Measurements from ENCODE around the gene RPS6KA2. TPM values are rescaled to one million over a fixed set of nuclear protein-coding genes. Genes with fewer than 3 reads are reported as not detected.

Gene RPS6KA2
- total RNA-seq, 3 donors from 2014 or later, result 23.7 to 124 (median 56.4) TPM

DNA sequence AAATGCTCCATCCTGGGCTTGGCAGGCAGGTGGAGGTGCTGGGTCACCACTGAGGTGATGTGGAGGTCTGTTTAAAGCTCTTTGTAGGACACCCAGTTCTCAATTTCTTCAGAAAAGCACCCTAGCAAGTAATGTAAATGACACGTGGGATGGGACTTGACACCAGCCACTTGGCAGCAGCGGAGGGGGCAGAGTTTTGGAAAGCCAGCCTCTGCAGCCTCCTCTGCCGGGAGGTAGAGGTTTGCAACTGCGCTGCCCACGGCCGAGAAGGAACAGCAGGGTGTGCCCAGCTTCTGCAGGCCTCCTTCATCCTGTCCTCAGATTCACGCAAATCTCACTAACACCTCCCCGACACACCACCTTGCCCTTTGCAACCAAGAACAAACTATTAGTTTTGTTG lies 117.9 kb downstream of the RPS6KA2 start:
- TF ChIP-seq POLR2A (IDR thresholded peaks at IDR 0.05), result no peak
- TF ChIP-seq, protein P1, sequence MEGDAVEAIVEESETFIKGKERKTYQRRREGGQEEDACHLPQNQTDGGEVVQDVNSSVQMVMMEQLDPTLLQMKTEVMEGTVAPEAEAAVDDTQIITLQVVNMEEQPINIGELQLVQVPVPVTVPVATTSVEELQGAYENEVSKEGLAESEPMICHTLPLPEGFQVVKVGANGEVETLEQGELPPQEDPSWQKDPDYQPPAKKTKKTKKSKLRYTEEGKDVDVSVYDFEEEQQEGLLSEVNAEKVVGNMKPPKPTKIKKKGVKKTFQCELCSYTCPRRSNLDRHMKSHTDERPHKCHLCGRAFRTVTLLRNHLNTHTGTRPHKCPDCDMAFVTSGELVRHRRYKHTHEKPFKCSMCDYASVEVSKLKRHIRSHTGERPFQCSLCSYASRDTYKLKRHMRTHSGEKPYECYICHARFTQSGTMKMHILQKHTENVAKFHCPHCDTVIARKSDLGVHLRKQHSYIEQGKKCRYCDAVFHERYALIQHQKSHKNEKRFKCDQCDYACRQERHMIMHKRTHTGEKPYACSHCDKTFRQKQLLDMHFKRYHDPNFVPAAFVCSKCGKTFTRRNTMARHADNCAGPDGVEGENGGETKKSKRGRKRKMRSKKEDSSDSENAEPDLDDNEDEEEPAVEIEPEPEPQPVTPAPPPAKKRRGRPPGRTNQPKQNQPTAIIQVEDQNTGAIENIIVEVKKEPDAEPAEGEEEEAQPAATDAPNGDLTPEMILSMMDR (IDR thresholded peaks at IDR 0.05), result no peak
- TF ChIP-seq POLR2AphosphoS5 (IDR thresholded peaks at IDR 0.05), result no peak
- intact Hi-C loops (cut with DNase I; ENCODE audit: low total_unique reads), result loop anchor here (10.0 kb wide), 1 partner anchor 1786 kb away; no protein-coding TSS in a partner anchor
- no peaks in the 10 kb centered on the region for H3K9me3 ChIP-seq
- H3K27ac ChIP-seq, result no peak overlapping the region
- no peaks in the 10 kb centered on the region for H3K4me1 ChIP-seq
- no peak for DNase-seq (ENCODE audit: low spot score in 2 of 2)
- no peaks in the 10 kb centered on the region for H3K27me3 ChIP-seq
- H3K4me3 ChIP-seq, result no peak overlapping the region
- H3K36me3 ChIP-seq, result no peaks in the 10 kb centered on the region

DNA sequence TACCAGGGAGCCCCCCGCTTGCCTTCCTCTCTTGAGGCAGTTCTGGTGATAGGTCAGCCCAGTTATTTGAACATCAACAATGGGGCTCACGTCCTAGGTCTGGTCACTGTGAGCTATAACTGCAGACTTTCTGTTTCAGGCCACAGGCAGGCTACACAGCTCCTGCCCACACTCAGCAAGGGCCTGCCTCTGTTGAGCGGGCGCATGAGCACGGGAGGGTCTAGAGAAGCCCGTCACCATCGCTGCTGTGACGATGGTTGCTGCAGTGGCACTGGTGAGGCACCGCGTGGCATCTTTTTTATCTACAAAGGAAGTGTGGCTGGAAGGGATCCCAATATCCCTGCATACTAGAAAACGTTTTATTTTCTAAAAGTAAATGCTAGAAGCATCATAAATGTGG lies 118.3 kb downstream of the RPS6KA2 start:
- TF ChIP-seq POLR2A (IDR thresholded peaks at IDR 0.05) (no peak), POLR2AphosphoS5 (IDR thresholded peaks at IDR 0.05) (no peak)
- TF ChIP-seq, protein P1 (IDR thresholded peaks at IDR 0.05), result no peak
- Histone ChIP-seq H3K9me3 (no peaks in the 10 kb centered on the region), H3K36me3 (no peaks in the 10 kb centered on the region), H3K27ac (no peak overlapping the region), H3K27me3 (no peaks in the 10 kb centered on the region), H3K4me3 (no peak overlapping the region), H3K4me1 (no peaks in the 10 kb centered on the region)
- intact Hi-C loops (cut with DNase I; ENCODE audit: low total_unique reads), result loop anchor here (1.0 to 10.0 kb wide), 2 partner anchors 46 to 1786 kb away; no protein-coding TSS in a partner anchor
- no peak for DNase-seq (ENCODE audit: low spot score in 2 of 2)

DNA sequence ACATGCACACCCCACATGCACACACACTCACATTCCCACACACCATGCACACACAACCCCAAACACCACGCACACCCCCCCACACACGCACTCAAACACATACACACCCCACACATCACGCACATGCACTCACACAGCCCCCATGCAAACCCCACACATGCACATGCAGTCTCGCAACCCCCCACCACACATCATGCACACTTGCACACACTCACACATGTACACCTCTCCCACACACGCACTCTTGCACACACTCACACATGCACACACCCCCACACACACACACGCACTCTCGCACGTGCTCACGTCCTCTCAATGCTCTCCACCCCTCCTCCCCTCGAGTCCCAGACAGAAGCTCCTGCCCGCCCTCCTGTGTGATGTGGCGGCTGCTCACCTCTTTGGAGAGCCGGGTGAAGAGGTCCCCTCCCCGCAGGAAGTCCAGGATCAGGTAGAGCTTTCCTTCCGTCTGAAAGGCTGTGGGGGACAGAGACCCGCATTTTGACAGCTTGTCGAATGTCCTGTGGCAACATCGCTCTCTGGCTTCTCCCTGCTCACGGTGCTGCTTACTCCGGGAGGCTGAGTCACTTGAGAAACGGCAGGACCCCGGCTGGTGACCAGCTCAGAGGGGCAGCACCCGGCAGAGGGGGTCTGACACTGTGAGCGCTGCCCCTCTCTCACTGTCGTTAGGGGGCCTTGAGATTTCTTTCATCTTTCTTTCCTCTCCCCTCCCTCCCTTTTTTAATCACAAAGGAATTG lies 119.1 kb downstream of the RPS6KA2 start:
- no peak for DNase-seq (ENCODE audit: low spot score in 2 of 2)
- no peaks in the 10 kb centered on the region for H3K36me3 ChIP-seq

DNA sequence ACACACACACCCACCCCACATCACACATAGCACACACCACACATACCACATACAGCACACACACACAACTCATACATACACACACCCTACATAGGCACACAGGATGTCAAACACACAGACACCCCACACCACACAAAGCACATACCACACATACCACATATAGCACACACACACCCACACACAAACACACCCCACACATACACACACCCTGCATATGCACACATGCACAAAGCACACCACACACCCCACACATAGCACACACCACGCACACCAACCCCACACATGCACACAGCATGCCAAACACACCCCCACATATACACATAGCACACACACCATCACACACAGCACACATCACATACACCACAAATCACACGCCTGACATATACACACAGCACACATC lies 119.7 kb downstream of the RPS6KA2 start:
- TF ChIP-seq POLR2AphosphoS5 (IDR thresholded peaks at IDR 0.05) (no peak), POLR2A (IDR thresholded peaks at IDR 0.05) (no peak)
- TF ChIP-seq, protein P1 (IDR thresholded peaks at IDR 0.05), result no peak
- Histone ChIP-seq H3K36me3 (no peaks in the 10 kb centered on the region), H3K27ac (no peak overlapping the region), H3K4me3 (no peak overlapping the region), H3K9me3 (no peaks in the 10 kb centered on the region), H3K4me1 (no peaks in the 10 kb centered on the region), H3K27me3 (no peaks in the 10 kb centered on the region)
- intact Hi-C loops (cut with DNase I; ENCODE audit: low total_unique reads), result loop anchor here (10.0 kb wide), 1 partner anchor 1787 kb away; no protein-coding TSS in a partner anchor
- no peak for DNase-seq (ENCODE audit: low spot score in 2 of 2)

More for the DNA sequence above, 119.1 kb downstream of the RPS6KA2 start:
- Histone ChIP-seq H3K27me3 (no peaks in the 10 kb centered on the region), H3K4me3 (no peak overlapping the region), H3K27ac (no peak overlapping the region), H3K9me3 (no peaks in the 10 kb centered on the region), H3K4me1 (no peaks in the 10 kb centered on the region)
- TF ChIP-seq POLR2AphosphoS5 (IDR thresholded peaks at IDR 0.05) (no peak), POLR2A (IDR thresholded peaks at IDR 0.05) (no peak)
- TF ChIP-seq, protein P1 (IDR thresholded peaks at IDR 0.05), result no peak
- intact Hi-C loops (cut with DNase I; ENCODE audit: low total_unique reads), result loop anchor here (1.0 to 10.0 kb wide), 2 partner anchors 46 to 1787 kb away; no protein-coding TSS in a partner anchor

Measured in breast epithelium (tissue), 4 donors.